ENCODE data around the gene DCAF10.

DCAF10 gene

GRCh38 chr9:37752642-37753488 is 47.7 kb upstream of the DCAF10 start:
- Histone ChIP-seq H3K27ac (replicated peaks; ENCODE audit: low read length) (no peak overlapping the region), H3K79me1 (ENCODE audit: low read depth, low read length) (no peaks in the 10 kb centered on the region), H3K4ac (ENCODE audit: low read length) (no peak overlapping the region), H2BK15ac (ENCODE audit: low read length) (no peak overlapping the region), H3K14ac (ENCODE audit: low read length) (no peak overlapping the region), H3K27me3 (ENCODE audit: control insufficient read depth in 3 of 3, insufficient read depth in 3 of 3, low read depth in 1 of 3, low read length in 3 of 3) (peaks cover 0 to 5% (median 0%) of the 10 kb centered on the region in 3 experiments), H3K4me3 (ENCODE audit: low read length in 2 of 2) (peak overlapping the region in 1 of 2 donors; percentile 91), H3K23ac (ENCODE audit: low read depth, low read length, poor library complexity) (no peak overlapping the region), H3K36me3 (replicated peaks in 1 of 2; ENCODE audit: control insufficient read depth in 2 of 2, insufficient read depth in 2 of 2, low read length in 2 of 2) (no peaks in the 10 kb centered on the region), H2BK120ac (ENCODE audit: low read depth, low read length) (no peak overlapping the region), H4K91ac (ENCODE audit: low read depth, low read length, poor library complexity) (no peak overlapping the region), H3K18ac (ENCODE audit: low read length) (no peak overlapping the region), H2BK12ac (ENCODE audit: low read length) (no peak overlapping the region), H3K9ac (ENCODE audit: low read depth, low read length, poor library complexity) (no peak overlapping the region), H2AFZ (ENCODE audit: low read length) (peak overlapping the region; percentile 96), H2AK5ac (ENCODE audit: low read depth, low read length) (no peak overlapping the region), H3K9me3 (replicated peaks in 1 of 2; ENCODE audit: control insufficient read depth in 2 of 2, insufficient read depth in 1 of 2, low read depth in 1 of 2, low read length in 2 of 2) (no peaks in the 10 kb centered on the region), H3K4me1 (ENCODE audit: control insufficient read depth in 2 of 2, insufficient read depth in 1 of 2, low read depth in 1 of 2, low read length in 2 of 2) (peaks cover 2 to 4% of the 10 kb centered on the region in 2 donors), H3K4me2 (ENCODE audit: insufficient read depth, low read length, poor library complexity, severe bottlenecking) (peak overlapping the region; percentile 87), H2BK5ac (ENCODE audit: low read length) (no peak overlapping the region), H4K8ac (ENCODE audit: low read depth, low read length) (peak overlapping the region; percentile 20)
- WGBS, 2 donors (ENCODE audit: extremely low coverage in 2 of 2, insufficient read length in 2 of 2, insufficient replicate concordance in 1 of 2), result no CpG with 5 or more reads among the region's 29 CpGs
- no peak for DNase-seq (ENCODE audit: low spot score)

GRCh38 chr9:37753489-37754190 is 47.0 kb upstream of the DCAF10 start, which contains the start of gene TRMT10B:
TRMT10B (plus strand) TSS chr9:37753805; CDS start chr9:37761932, 8,127 bp downstream.
- no peak within 1 kb of the TSS for H4K91ac ChIP-seq (ENCODE audit: low read depth, low read length, poor library complexity)
- no peaks in the 10 kb centered on the region for H3K79me1 ChIP-seq (ENCODE audit: low read depth, low read length)
- H2BK5ac ChIP-seq (ENCODE audit: low read length), result no peak within 1 kb of the TSS
- peak within 1 kb of the TSS; percentile 96 for H2AFZ ChIP-seq (ENCODE audit: low read length)
- peak; percentile 48 for DNase-seq (ENCODE audit: low spot score)
- H3K14ac ChIP-seq (ENCODE audit: low read length), result no peak within 1 kb of the TSS
- no peaks in the 10 kb centered on the region for H3K36me3 ChIP-seq (replicated peaks in 1 of 2; ENCODE audit: control insufficient read depth in 2 of 2, insufficient read depth in 2 of 2, low read length in 2 of 2)
- peak within 1 kb of the TSS; percentile 43 for H3K23ac ChIP-seq (ENCODE audit: low read depth, low read length, poor library complexity)
- peak within 1 kb of the TSS; percentile 90 for H3K9ac ChIP-seq (ENCODE audit: low read depth, low read length, poor library complexity)
- peaks cover 0 to 5% (median 0%) of the 10 kb centered on the region in 3 experiments for H3K27me3 ChIP-seq (ENCODE audit: control insufficient read depth in 3 of 3, insufficient read depth in 3 of 3, low read depth in 1 of 3, low read length in 3 of 3)
- H3K4me3 ChIP-seq (ENCODE audit: low read length in 2 of 2), result peak within 1 kb of the TSS; percentile 83 to 91
- H3K18ac ChIP-seq (ENCODE audit: low read length), result peak within 1 kb of the TSS; percentile 73
- H3K9me3 ChIP-seq (replicated peaks in 1 of 2; ENCODE audit: control insufficient read depth in 2 of 2, insufficient read depth in 1 of 2, low read depth in 1 of 2, low read length in 2 of 2), result no peaks in the 10 kb centered on the region
- H3K4me2 ChIP-seq (ENCODE audit: insufficient read depth, low read length, poor library complexity, severe bottlenecking), result peak within 1 kb of the TSS; percentile 87
- H3K4ac ChIP-seq (ENCODE audit: low read length), result no peak within 1 kb of the TSS
- H2BK12ac ChIP-seq (ENCODE audit: low read length), result no peak within 1 kb of the TSS
- no peak within 1 kb of the TSS for H2BK15ac ChIP-seq (ENCODE audit: low read length)
- H2AK5ac ChIP-seq (ENCODE audit: low read depth, low read length), result no peak within 1 kb of the TSS
- no CpG with 5 or more reads among the region's 40 CpGs for WGBS, 2 donors (ENCODE audit: extremely low coverage in 2 of 2, insufficient read length in 2 of 2, insufficient replicate concordance in 1 of 2)
- peaks cover 2 to 4% of the 10 kb centered on the region in 2 donors for H3K4me1 ChIP-seq (ENCODE audit: control insufficient read depth in 2 of 2, insufficient read depth in 1 of 2, low read depth in 1 of 2, low read length in 2 of 2)
- no peak within 1 kb of the TSS for H2BK120ac ChIP-seq (ENCODE audit: low read depth, low read length)
- H4K8ac ChIP-seq (ENCODE audit: low read depth, low read length), result peak within 1 kb of the TSS; percentile 20
- H3K27ac ChIP-seq (replicated peaks; ENCODE audit: low read length), result no peak within 1 kb of the TSS

- H4K91ac ChIP-seq (ENCODE audit: low read depth, low read length, poor library complexity), result no peak overlapping the region
- H2BK120ac ChIP-seq (ENCODE audit: low read depth, low read length), result no peak overlapping the region
- H3K23ac ChIP-seq (ENCODE audit: low read depth, low read length, poor library complexity), result no peak overlapping the region
- H3K4me2 ChIP-seq (ENCODE audit: insufficient read depth, low read length, poor library complexity, severe bottlenecking), result no peak overlapping the region
- H2AFZ ChIP-seq (ENCODE audit: low read length), result no peak overlapping the region
- H3K79me1 ChIP-seq (ENCODE audit: low read depth, low read length), result no peaks in the 10 kb centered on the region
- H4K8ac ChIP-seq (ENCODE audit: low read depth, low read length), result no peak overlapping the region
- no CpG with 5 or more reads among the region's 3 CpGs for WGBS, 2 donors (ENCODE audit: extremely low coverage in 2 of 2, insufficient read length in 2 of 2, insufficient replicate concordance in 1 of 2)
- no peak overlapping the region for H3K9ac ChIP-seq (ENCODE audit: low read depth, low read length, poor library complexity)
- H2BK12ac ChIP-seq (ENCODE audit: low read length), result no peak overlapping the region
- no peaks in the 10 kb centered on the region for H3K27me3 ChIP-seq (ENCODE audit: control insufficient read depth in 3 of 3, insufficient read depth in 3 of 3, low read depth in 1 of 3, low read length in 3 of 3)
- DNase-seq (ENCODE audit: low spot score), result no peak
- H3K36me3 ChIP-seq (replicated peaks in 1 of 2; ENCODE audit: control insufficient read depth in 2 of 2, insufficient read depth in 2 of 2, low read length in 2 of 2), result peaks cover 2 to 6% of the 10 kb centered on the region in 2 donors
- no peak overlapping the region for H2AK5ac ChIP-seq (ENCODE audit: low read depth, low read length)
- no peak overlapping the region for H3K18ac ChIP-seq (ENCODE audit: low read length)
- no peak overlapping the region for H2BK5ac ChIP-seq (ENCODE audit: low read length)
- H3K14ac ChIP-seq (ENCODE audit: low read length), result no peak overlapping the region
- H3K4me1 ChIP-seq (ENCODE audit: control insufficient read depth in 2 of 2, insufficient read depth in 1 of 2, low read depth in 1 of 2, low read length in 2 of 2), result peaks cover 0 to 4% of the 10 kb centered on the region in 2 donors
- peaks cover 0 to 2% of the 10 kb centered on the region in 2 donors for H3K9me3 ChIP-seq (replicated peaks in 1 of 2; ENCODE audit: control insufficient read depth in 2 of 2, insufficient read depth in 1 of 2, low read depth in 1 of 2, low read length in 2 of 2)
- no peak overlapping the region for H3K4ac ChIP-seq (ENCODE audit: low read length)
- H3K4me3 ChIP-seq (ENCODE audit: low read length in 2 of 2), result no peak overlapping the region
- no peak overlapping the region for H3K27ac ChIP-seq (replicated peaks; ENCODE audit: low read length)
- H2BK15ac ChIP-seq (ENCODE audit: low read length), result no peak overlapping the region
Observed at GRCh38 chr9:37758747-37759146, 41.9 kb upstream of the DCAF10 start.

Data from neuronal stem cell (in vitro differentiated cells).